ENCODE measurements around the gene ALKBH3.
A peak's percentile ranks its signal among the peaks of the same experiment; 100 is the strongest.

Gene ALKBH3

GRCh38 chr11:43942662-43943371, 62.2 kb downstream of the ALKBH3 start:
- DNase-seq: peak; percentile 7

- DNase-seq: no peak
Measured at GRCh38 chr11:43943372-43943930, 62.8 kb downstream of the ALKBH3 start.

DNA sequence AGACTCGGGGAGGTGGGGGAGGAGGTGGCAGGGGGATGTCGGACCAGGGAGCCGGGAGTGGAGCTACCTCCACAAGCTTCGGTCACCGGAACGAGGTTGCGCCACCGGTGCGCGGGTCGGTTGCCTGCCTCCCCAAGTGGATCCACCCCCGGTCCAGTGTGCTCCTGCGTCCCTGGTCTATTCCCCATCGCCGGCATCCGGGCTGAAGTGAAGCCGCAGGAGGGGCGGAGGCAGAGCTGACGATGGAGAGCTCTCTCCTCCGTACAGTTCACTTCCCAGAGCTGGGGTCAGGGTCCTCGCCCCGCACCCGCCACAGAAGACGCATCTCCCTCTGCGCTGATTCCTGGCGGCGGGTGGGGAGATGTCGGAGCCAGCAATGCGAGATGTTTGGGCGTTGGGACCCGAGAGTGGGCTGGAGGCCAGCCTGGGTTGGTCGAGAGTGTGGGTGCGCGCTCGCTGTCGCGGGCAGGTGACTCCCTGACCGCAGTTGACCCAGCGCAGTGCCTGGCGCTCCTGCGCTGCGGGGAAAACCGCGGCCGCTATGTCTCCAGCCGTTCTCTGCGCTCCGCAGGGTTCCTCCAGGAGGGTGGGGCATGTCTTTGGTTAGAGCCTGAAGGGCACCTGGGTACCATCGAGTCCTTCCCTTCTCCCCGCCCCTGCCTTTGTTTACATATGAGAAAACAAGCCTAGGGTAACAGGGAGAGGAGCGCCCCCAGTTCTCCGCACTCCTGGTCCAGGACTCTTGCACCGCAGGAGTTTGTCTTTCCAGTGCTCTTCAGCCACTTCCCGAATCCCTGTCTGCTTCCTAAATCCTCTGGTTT, 63.5 kb downstream of the ALKBH3 start:
- peak; percentile 33 for DNase-seq

DNA sequence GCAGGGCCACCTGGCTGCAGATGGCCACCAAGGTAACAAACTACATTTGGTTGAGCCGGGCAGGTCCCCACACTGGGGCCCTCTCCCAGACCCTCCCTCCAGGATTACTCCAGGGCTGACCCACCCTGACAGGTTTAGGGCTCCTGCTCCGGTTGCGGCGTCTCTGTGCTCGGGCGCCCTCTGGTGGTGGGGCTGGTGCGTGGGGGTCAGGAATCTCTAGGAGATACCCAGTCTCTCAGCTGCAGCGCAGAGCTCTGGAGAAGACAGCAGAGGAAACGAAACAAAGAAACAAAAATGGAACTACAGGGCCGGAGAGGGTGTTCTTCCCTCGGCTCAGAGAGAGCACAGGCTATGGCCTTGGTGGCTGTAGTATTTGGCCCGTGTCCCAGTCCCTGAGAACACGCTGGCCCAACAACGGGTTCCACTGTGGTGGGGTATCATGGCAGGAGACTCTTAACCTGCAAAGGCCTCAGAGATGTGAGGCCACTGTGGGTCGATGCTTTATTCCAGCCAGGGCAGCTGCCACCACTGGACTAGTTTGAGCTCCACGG, 64.2 kb downstream of the ALKBH3 start:
- peak; percentile 50 for DNase-seq

- DNase-seq: no peak
Measured at GRCh38 chr11:43947003-43947500, 66.4 kb downstream of the ALKBH3 start.

DNA sequence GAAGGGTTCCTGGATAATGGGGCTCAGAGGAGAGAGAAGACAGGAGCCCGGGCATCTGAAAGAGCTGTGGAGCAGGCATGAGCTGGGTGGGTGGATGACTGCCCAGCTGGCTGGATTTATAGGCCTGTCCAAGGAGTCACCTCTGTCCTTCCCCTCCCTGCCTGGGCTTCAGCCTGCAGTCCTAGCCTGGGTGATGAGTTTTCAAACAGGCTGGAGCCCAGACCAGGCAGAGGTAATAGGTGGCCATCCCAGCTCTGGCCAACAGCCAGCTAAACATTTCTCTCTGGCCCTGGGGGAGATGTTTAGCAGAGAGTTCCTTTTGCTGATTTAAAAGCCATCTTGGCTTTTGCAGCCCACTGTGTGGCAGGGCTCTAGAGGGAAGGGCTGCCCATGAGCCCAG, 67.2 kb downstream of the ALKBH3 start:
- DNase-seq: no peak

DNA sequence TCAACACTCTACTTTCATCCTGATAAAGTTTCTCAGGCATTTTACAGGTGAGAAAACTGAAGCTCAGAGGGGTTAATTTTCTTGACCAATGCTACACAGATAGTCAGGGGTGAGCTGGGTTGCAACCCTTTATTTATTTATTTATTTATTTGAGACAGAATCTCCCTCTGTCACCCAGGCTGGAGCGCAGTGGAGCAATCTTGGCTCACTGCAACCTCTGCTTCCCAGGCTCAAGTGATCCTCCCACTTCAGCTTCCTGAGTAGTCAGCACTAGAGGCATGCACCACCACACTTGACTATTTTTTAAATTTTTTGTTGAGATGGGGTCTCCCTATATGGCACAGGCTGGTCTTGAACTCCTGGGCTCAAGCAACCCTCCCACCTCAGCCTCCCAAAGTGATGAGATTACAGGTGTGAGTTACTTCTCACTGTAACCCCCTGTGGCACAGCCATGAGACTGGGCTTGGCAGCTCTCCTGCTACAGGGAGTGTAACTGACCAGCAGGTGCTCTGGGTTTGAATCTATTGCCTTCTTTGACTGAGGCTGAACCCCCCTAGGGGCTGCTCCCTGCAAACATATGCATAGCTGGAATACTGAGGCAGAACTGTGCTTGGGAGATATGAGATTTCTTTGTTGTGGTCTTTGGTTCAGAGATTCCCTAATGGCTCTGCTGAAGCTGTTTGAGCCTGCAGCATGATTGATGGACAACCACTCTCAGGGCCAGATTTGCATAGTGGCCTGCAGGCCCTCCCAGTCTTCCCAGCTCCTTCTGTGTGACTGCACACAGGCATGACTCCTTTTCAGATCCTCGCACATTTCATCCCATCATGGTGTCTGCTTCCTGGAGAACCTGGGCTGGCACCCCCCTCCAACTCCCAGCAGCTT, 68.0 kb downstream of the ALKBH3 start:
- DNase-seq: no peak

DNA sequence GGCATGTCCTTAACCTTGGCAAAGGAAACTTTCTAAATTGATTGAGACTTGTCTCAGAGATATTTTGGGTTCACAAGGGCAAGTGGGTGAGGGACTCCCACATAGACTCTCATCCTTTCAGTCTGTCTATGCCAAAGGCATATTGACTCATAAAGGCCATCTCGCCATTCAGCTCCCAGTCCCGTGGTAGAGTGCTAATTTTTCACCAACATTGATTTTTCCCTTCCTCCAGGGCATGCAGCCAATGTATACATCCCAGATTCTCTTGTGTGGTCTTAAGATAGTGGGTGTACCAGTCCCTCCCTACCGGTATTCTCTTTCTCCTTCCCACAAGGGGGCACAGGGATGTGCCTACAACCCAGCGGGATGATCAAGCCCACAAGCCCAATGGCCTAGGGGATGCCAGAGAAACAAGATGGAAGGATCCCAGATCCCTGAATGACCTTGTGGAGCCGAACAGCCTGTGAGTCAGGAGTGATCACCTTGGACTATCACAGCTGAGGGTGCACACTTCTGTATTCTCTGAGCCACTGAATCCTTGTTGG, 69.8 kb downstream of the ALKBH3 start:
- no peak for DNase-seq

DNA sequence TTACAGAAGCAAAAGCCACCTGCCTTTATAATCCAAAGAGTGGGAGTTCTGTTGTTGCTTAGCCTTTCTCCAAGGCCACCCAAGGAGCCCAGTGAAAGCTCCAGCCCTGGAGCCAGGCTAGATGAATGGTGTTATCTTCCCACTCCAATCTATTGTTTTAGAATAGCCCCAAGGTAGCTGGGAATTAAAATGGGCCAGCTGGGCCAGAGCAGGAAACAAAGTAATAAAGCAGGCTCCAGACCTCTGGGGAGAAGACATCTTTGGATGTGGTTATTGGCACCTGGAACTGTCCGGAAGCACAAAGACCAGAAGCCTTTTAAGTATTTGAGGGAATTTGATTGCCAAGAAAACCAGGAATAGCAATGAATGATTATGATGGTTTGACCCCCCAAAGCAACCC, 70.6 kb downstream of the ALKBH3 start:
- DNase-seq: no peak

DNA sequence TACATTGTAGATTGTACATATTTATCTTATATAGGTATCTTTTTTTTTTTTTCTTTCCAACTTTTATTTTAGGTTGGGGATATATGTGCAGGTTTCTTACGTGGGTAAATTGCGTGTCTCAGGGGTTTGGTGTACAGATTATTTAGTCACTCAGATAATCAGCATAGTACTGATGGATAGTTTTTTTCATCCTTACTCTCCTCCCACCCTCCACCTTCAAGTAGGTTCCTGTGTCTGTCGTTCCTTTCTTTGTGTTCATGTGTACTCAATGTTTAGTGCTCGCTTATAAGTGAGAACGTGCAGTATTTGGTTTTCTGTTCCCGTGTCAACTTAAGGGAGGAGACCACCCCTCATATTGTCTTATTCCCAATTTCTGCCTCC, 71.4 kb downstream of the ALKBH3 start:
- no peak for DNase-seq

GRCh38 chr11:43952401-43953342, 72.0 kb downstream of the ALKBH3 start:
- no peak for DNase-seq

DNA sequence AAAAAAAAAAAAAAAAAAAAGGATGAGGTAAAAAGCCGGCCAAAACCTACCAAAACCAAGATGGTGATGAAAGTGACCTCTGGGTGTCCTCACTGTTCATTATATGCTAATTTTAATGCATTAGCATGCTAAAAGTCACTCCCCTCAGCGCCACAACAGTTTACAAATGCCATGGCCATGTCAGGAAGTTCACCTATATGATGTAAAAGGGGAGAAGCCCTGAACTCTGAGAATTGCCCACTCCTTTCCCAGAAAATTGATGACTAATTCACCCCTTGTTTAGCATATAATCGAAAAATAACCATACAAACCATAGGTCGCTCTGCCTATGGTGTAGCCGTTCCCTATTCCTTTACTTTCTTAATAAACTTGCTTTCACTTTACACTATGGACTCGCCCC, 72.9 kb downstream of the ALKBH3 start:
- no peak for DNase-seq

GRCh38 chr11:43954241-43954640, 73.6 kb downstream of the ALKBH3 start:
- no peak for DNase-seq

DNA sequence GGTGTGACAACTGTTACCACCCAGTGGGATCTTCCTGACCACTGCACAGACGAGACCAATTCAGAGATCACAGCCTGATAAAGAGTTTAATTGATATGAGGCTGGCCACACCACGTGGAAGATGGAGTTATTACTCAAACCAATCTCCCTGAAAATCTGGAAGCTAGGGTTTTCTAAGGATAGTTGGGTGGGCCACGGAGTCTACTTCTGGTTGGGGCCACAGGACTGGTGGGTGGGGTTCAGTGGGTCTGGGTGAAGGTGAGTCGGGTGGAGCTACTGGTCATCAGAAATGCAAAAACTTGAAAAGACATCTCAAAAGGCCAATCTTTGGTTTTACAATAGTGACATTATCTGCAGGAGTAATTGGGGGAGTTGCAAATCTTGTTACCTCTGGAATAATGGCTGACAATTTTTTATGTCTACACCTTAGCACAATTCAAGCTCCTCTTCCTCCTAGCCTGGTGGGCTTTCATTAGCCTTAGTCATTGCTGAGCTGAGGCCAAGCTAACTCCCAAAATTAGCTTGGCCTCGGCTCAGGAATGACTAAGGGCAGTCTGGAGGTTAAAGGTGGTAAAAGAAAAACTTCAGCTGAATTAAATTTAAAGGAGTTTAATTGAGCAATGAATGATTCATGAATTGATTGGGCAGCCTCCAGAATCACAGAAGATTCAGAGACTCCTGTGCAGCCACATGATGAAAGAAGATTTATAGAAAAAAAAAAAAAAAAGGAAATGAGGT, 74.9 kb downstream of the ALKBH3 start:
- no peak for DNase-seq

DNA sequence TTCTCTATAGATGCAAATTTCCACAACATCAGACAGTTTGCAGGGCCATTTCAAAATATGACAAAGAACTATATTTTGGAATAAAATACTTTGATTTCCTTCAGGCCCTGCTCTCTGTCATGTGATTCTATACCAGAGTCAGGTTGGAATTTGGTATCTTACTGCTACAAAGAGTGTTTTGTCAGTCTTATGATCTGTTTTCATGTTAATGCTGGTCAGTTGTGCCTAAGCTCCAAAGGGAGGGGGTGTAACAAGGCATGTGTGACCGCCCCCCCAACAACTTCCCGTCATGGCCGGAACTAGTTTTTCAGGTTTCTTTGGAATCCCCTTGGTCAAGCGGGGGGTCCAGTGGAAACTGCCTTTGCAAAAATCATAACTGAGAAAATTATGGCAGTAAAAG, 76.9 kb downstream of the ALKBH3 start:
- DNase-seq: no peak

- no peak for DNase-seq
Measured at GRCh38 chr11:43959321-43959995, 78.8 kb downstream of the ALKBH3 start.

DNA sequence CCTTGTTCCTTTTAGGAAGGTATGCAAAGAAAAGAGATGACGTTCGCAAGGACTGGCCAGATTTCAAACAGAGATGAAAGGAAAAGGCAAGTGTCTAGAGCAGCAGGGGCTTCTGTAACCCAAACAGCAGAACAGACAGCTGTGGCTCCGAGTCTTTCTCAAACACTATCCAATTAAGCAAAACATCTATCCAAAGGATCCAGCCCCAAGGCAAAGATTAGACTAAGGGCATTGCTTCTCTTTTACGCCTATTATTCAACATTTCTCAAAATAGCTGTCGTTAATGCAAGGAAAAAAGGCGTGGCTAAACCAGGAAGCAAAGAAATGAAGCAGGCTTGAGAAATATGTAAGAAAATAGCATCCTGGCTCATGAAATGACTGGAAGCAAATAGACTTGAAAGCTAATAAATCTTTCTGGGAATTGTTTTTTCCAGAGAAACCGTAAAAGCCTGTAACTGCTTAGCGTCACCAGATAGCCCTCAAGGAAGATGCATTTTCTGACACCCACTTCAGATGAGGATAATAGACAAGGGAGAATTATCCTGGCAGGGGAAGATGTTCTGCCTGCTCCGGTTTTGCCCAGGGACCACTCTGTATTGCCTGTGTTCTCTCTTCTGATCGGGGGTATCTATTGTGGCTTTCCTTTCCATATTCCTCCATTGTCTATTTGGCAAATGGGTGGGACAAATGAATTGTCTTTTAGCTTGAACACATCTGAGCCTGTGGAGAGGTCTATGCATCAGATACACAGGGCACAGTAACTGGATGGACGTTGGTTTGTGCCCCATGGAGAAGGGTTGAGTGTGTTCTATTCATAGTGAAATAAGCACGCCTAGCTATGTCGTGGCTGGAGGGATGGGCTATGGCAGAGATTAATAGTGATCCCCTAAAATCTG, 82.0 kb downstream of the ALKBH3 start:
- no peak for DNase-seq

- DNase-seq: no peak
Measured at GRCh38 chr11:43963279-43963620, 82.6 kb downstream of the ALKBH3 start.

DNA sequence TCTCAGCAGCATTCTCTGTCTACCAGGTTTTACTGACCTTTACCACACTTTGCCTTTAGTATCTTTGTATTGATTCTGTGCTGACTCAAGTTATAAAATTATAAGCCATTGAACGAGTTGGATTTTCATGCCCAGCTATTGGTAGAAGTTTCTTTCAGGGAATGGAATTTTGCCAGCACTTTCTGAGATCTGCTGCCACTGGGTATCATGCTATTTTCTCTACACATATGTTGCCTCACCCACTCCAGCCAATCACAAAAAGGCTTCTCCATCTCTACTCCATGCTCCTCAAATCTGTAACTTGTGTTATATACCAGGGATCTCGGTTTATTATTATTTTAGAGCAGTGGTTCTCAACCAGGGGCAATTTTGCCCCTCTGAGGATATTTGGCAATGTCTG, 87.0 kb downstream of the ALKBH3 start:
- DNase-seq: no peak
